HG02852 (cell line): ENCODE measurements around the gene EIF4G1.
"Not testable (repeated sequence)": the region's sequence is repeated elsewhere in the genome, so short reads cannot be mapped to it uniquely, and the experiment has no call there.

ENCODE experiments used
- ATAC-seq: cut with Tn5 transposase; IDR thresholded peaks from one replicate; pipeline ENCODE4 v1.9.1; 2021; ENCODE audit warnings: mild to moderate bottlenecking, moderate library complexity; ENCODE audit not compliant: unreplicated experiment

EIF4G1 gene

GRCh38 chr3:184314363-184314699 lies at the start of gene EIF4G1:
Gene EIF4G1, plus strand, starts transcription at chr3:184314606. Its CDS starts 1,191 bp downstream, at chr3:184315797.
- ATAC-seq, result peak; percentile 87

GRCh38 chr3:184267249-184267648 lies 47.2 kb upstream of the EIF4G1 start:
- ATAC-seq, result not testable (repeated sequence)

GRCh38 chr3:184272269-184272668 lies 42.1 kb upstream of the EIF4G1 start:
- ATAC-seq, result no peak

- ATAC-seq, result no peak
These were observed 39.1 kb upstream of the EIF4G1 start for GRCh38 chr3:184275381-184275701.

GRCh38 chr3:184275961-184276910 lies 38.2 kb upstream of the EIF4G1 start, which contains the start of gene ECE2:
Gene ECE2, plus strand, starts transcription at chr3:184276022. Its CDS starts 132 bp downstream, at chr3:184276154.
- ATAC-seq, result no peak

- no peak for ATAC-seq
These were observed 37.0 kb upstream of the EIF4G1 start for GRCh38 chr3:184277366-184277765.

GRCh38 chr3:184282941-184283340 lies 31.5 kb upstream of the EIF4G1 start:
- ATAC-seq, result no peak

- no peak for ATAC-seq
These were observed 30.7 kb upstream of the EIF4G1 start for GRCh38 chr3:184283681-184284080.

- ATAC-seq, result no peak
These were observed 29.7 kb upstream of the EIF4G1 start for GRCh38 chr3:184284696-184285095.

GRCh38 chr3:184289426-184289938 lies 24.9 kb upstream of the EIF4G1 start:
- no peak for ATAC-seq

GRCh38 chr3:184290331-184290730 lies 24.1 kb upstream of the EIF4G1 start:
- no peak for ATAC-seq

GRCh38 chr3:184291044-184291737 lies 23.2 kb upstream of the EIF4G1 start:
- ATAC-seq, result no peak

- ATAC-seq, result no peak
These were observed 22.5 kb upstream of the EIF4G1 start for GRCh38 chr3:184291738-184292445.

- no peak for ATAC-seq
These were observed 18.6 kb upstream of the EIF4G1 start for GRCh38 chr3:184295771-184296170.

GRCh38 chr3:184296616-184297015 lies 17.8 kb upstream of the EIF4G1 start:
- ATAC-seq, result no peak

- peak; percentile 95 for ATAC-seq
These were observed 15.5 kb upstream of the EIF4G1 start, which contains the start of gene PSMD2 for GRCh38 chr3:184298759-184299487. Gene PSMD2, plus strand, starts transcription at chr3:184299241. Its CDS starts 26 bp downstream, at chr3:184299267.

GRCh38 chr3:184299488-184300377 lies 14.7 kb upstream of the EIF4G1 start:
- ATAC-seq, result peak; percentile 5

- no peak for ATAC-seq
These were observed 14.1 kb upstream of the EIF4G1 start for GRCh38 chr3:184300378-184300720.

GRCh38 chr3:184305577-184305976 lies 8.8 kb upstream of the EIF4G1 start:
- no peak for ATAC-seq
